ENCODE data around the gene LBX1. TPM values are rescaled to one million over a fixed set of nuclear protein-coding genes. Genes with fewer than 3 reads are reported as not detected.
"Not testable (repeated sequence)": the region's sequence is repeated elsewhere in the genome, so short reads cannot be mapped to it uniquely, and the experiment has no call there.

LBX1 gene
- total and polyA plus RNA-seq, 5 donors from 2014 or later, result not detected

- H3K4me1 Mint-ChIP-seq; H3K27me3 ChIP-seq (ENCODE audit: control insufficient read depth, insufficient read depth, low read length); H3K36me3 ChIP-seq (ENCODE audit: control insufficient read depth, insufficient read depth, low read length); H3K4me1 ChIP-seq (ENCODE audit: control insufficient read depth, insufficient read depth, low read length, poor library complexity, severe bottlenecking); DNase-seq; ATAC-seq (ENCODE audit: low read depth in 2 of 2); H3K36me3 Mint-ChIP-seq; H3K27ac Mint-ChIP-seq; H3K9me3 Mint-ChIP-seq; H3K27ac ChIP-seq (ENCODE audit: insufficient read depth, low read length, poor library complexity, severe bottlenecking); H3K4me3 Mint-ChIP-seq; H3K4me3 ChIP-seq (ENCODE audit: low read depth, low read length); H3K9me3 ChIP-seq (ENCODE audit: control insufficient read depth in 2 of 2, low read length in 2 of 2): not testable (repeated sequence)
- H3K27me3 Mint-ChIP-seq, result peaks cover 30% of the 10 kb centered on the region
Measured at GRCh38 chr10:101198326-101198977, 30.8 kb downstream of the LBX1 start.

- peaks cover 0 to 2% (median 0%) of the 10 kb centered on the region in 7 donors for H3K9me3 Mint-ChIP-seq
- DNase-seq (no peak), ATAC-seq (ENCODE audit: low read depth in 2 of 2) (no peak)
- H3K36me3 Mint-ChIP-seq, result no peaks in the 10 kb centered on the region
- no peak overlapping the region for H3K4me3 ChIP-seq (ENCODE audit: low read depth, low read length)
- no peak overlapping the region for H3K27ac ChIP-seq (ENCODE audit: insufficient read depth, low read length, poor library complexity, severe bottlenecking)
- no peak overlapping the region for H3K27ac Mint-ChIP-seq
- no peaks in the 10 kb centered on the region for H3K36me3 ChIP-seq (ENCODE audit: control insufficient read depth, insufficient read depth, low read length)
- H3K4me1 ChIP-seq (ENCODE audit: control insufficient read depth, insufficient read depth, low read length, poor library complexity, severe bottlenecking), result no peaks in the 10 kb centered on the region
- H3K27me3 ChIP-seq (ENCODE audit: control insufficient read depth, insufficient read depth, low read length), result peaks cover 5% of the 10 kb centered on the region
- peaks cover 37% of the 10 kb centered on the region for H3K27me3 Mint-ChIP-seq
- H3K4me1 Mint-ChIP-seq, result peaks cover 0 to 4% (median under 1%) of the 10 kb centered on the region in 4 donors
- H3K4me3 Mint-ChIP-seq, result no peak overlapping the region
- no peaks in the 10 kb centered on the region for H3K9me3 ChIP-seq (ENCODE audit: control insufficient read depth in 2 of 2, low read length in 2 of 2)
Measured at GRCh38 chr10:101195921-101196320, 33.3 kb downstream of the LBX1 start.

GRCh38 chr10:101189461-101190401 lies 39.5 kb downstream of the LBX1 start:
- H3K36me3 Mint-ChIP-seq, result no peaks in the 10 kb centered on the region
- no peak overlapping the region for H3K4me3 Mint-ChIP-seq
- Histone ChIP-seq H3K27ac (ENCODE audit: insufficient read depth, low read length, poor library complexity, severe bottlenecking) (no peak overlapping the region), H3K36me3 (ENCODE audit: control insufficient read depth, insufficient read depth, low read length) (no peaks in the 10 kb centered on the region), H3K27me3 (ENCODE audit: control insufficient read depth, insufficient read depth, low read length) (peaks cover 5% of the 10 kb centered on the region), H3K4me1 (ENCODE audit: control insufficient read depth, insufficient read depth, low read length, poor library complexity, severe bottlenecking) (no peaks in the 10 kb centered on the region), H3K4me3 (ENCODE audit: low read depth, low read length) (no peak overlapping the region), H3K9me3 (ENCODE audit: control insufficient read depth in 2 of 2, low read length in 2 of 2) (no peaks in the 10 kb centered on the region)
- peak overlapping the region in 1 of 3 donors; percentile 30 for H3K27ac Mint-ChIP-seq
- no peak for ATAC-seq (ENCODE audit: low read depth in 2 of 2)
- H3K27me3 Mint-ChIP-seq, result peaks cover 19% of the 10 kb centered on the region
- H3K4me1 Mint-ChIP-seq, result peaks cover 0 to 4% (median 0%) of the 10 kb centered on the region in 4 donors
- peak in 1 of 3 donors; percentile 9 for DNase-seq
- no peaks in the 10 kb centered on the region for H3K9me3 Mint-ChIP-seq

GRCh38 chr10:101188942-101189341 lies 40.3 kb downstream of the LBX1 start:
- no peak overlapping the region for H3K27ac ChIP-seq (ENCODE audit: insufficient read depth, low read length, poor library complexity, severe bottlenecking)
- no peaks in the 10 kb centered on the region for H3K36me3 Mint-ChIP-seq
- ATAC-seq (ENCODE audit: low read depth in 2 of 2) (no peak), DNase-seq (no peak)
- no peaks in the 10 kb centered on the region for H3K9me3 ChIP-seq (ENCODE audit: control insufficient read depth in 2 of 2, low read length in 2 of 2)
- H3K27ac Mint-ChIP-seq, result peak overlapping the region in 1 of 3 donors; percentile 12
- no peaks in the 10 kb centered on the region for H3K9me3 Mint-ChIP-seq
- no peaks in the 10 kb centered on the region for H3K4me1 ChIP-seq (ENCODE audit: control insufficient read depth, insufficient read depth, low read length, poor library complexity, severe bottlenecking)
- peaks cover 5% of the 10 kb centered on the region for H3K27me3 ChIP-seq (ENCODE audit: control insufficient read depth, insufficient read depth, low read length)
- H3K4me3 Mint-ChIP-seq, result no peak overlapping the region
- no peak overlapping the region for H3K4me3 ChIP-seq (ENCODE audit: low read depth, low read length)
- H3K27me3 Mint-ChIP-seq, result peaks cover 15% of the 10 kb centered on the region
- peaks cover 0 to 4% (median 0%) of the 10 kb centered on the region in 4 donors for H3K4me1 Mint-ChIP-seq
- H3K36me3 ChIP-seq (ENCODE audit: control insufficient read depth, insufficient read depth, low read length), result no peaks in the 10 kb centered on the region

DNA sequence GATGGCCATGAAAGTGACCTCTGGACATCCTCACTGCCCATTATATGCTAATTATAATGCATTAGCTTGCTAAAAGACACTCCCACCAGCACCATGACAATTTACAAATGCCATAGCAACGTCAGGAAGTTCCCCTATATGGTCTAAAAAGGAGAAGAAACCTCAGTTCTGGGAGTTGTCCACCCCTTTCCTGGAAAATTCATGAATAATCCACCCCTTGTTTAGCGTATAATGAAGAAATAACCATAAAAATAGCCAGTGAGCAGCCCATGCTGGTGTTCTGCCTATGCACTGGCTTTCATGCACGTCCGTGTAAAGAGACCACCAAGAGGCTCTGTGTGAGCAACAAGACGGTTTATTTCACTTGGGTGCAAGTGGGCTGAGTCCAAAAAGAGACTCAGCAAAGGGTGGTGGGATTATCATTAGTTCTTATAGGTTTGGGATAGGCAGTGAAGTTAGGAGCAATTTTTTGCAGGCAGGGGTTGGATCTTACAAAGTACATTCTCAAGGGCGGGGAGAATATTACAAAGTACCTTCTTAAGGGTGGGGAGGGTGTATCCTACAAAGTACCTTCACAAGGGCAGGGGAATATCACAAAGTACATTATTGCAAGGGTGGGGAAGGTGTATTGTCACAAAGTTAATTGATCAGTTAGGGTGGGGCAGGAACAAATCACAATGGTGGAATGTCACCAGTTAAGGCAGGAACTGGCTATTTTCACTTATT lies 45.6 kb downstream of the LBX1 start:
- Mint-ChIP-seq H3K27me3 (peaks cover 6% of the 10 kb centered on the region), H3K4me1 (no peaks in the 10 kb centered on the region), H3K27ac (no peak overlapping the region), H3K4me3 (no peak overlapping the region), H3K9me3 (no peaks in the 10 kb centered on the region), H3K36me3 (no peaks in the 10 kb centered on the region)
- Histone ChIP-seq H3K9me3 (ENCODE audit: control insufficient read depth in 2 of 2, low read length in 2 of 2) (no peaks in the 10 kb centered on the region), H3K4me3 (ENCODE audit: low read depth, low read length) (no peak overlapping the region), H3K4me1 (ENCODE audit: control insufficient read depth, insufficient read depth, low read length, poor library complexity, severe bottlenecking) (no peaks in the 10 kb centered on the region), H3K27ac (ENCODE audit: insufficient read depth, low read length, poor library complexity, severe bottlenecking) (no peak overlapping the region), H3K36me3 (ENCODE audit: control insufficient read depth, insufficient read depth, low read length) (no peaks in the 10 kb centered on the region), H3K27me3 (ENCODE audit: control insufficient read depth, insufficient read depth, low read length) (peaks cover 2% of the 10 kb centered on the region)
- no peak for DNase-seq
- ATAC-seq (ENCODE audit: low read depth in 2 of 2), result no peak

DNA sequence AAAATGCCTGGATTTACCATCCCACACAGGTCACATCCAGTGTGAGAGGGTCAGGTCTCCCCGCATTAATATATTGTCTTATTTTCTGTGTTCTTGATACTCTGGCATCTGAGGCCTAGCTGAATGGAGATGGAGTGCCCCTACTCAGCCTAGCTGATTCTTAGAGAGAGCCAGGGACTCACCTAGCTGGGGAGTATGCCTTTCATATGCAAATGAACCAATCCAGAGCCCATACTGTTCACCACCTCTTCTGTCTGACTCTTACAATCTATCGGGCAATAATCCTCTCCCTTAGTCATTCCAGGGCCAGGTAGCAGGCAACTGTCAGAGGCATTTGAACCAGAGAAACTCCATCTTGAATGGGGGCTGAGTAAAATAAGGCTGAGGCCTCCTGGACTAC lies 46.3 kb downstream of the LBX1 start:
- Mint-ChIP-seq H3K36me3 (no peaks in the 10 kb centered on the region), H3K4me1 (no peaks in the 10 kb centered on the region), H3K9me3 (no peaks in the 10 kb centered on the region), H3K27me3 (peaks cover 6% of the 10 kb centered on the region), H3K4me3 (no peak overlapping the region), H3K27ac (no peak overlapping the region)
- ATAC-seq (ENCODE audit: low read depth in 2 of 2) (no peak), DNase-seq (no peak)
- no peak overlapping the region for H3K27ac ChIP-seq (ENCODE audit: insufficient read depth, low read length, poor library complexity, severe bottlenecking)
- no peaks in the 10 kb centered on the region for H3K9me3 ChIP-seq (ENCODE audit: control insufficient read depth in 2 of 2, low read length in 2 of 2)
- no peak overlapping the region for H3K4me3 ChIP-seq (ENCODE audit: low read depth, low read length)
- no peaks in the 10 kb centered on the region for H3K4me1 ChIP-seq (ENCODE audit: control insufficient read depth, insufficient read depth, low read length, poor library complexity, severe bottlenecking)
- no peaks in the 10 kb centered on the region for H3K36me3 ChIP-seq (ENCODE audit: control insufficient read depth, insufficient read depth, low read length)
- H3K27me3 ChIP-seq (ENCODE audit: control insufficient read depth, insufficient read depth, low read length), result peaks cover 2% of the 10 kb centered on the region
